ENCODE data around the gene RORC. TPM values are rescaled to one million over a fixed set of nuclear protein-coding genes. Genes with fewer than 3 reads are reported as not detected.
"Not testable (repeated sequence)": the region's sequence is repeated elsewhere in the genome, so short reads cannot be mapped to it uniquely, and the experiment has no call there.

RORC gene
- total RNA-seq, 1 donor from 2014 or later, result not detected

- no peak for DNase-seq (ENCODE audit: low spot score)
- Mint-ChIP-seq H3K27me3 (ENCODE audit: low read depth) (peaks cover 3% of the 10 kb centered on the region), H3K4me3 (ENCODE audit: unreplicated experiment) (no peak overlapping the region), H3K27ac (ENCODE audit: unreplicated experiment) (no peak overlapping the region), H3K9me3 (ENCODE audit: low read depth) (no peaks in the 10 kb centered on the region), H3K4me1 (ENCODE audit: low read depth) (peaks cover 17% of the 10 kb centered on the region), H3K36me3 (ENCODE audit: low read depth) (no peaks in the 10 kb centered on the region)
- TF ChIP-seq CTCF (IDR thresholded peaks at IDR 0.05), result no peak
Observed at GRCh38 chr1:151859891-151860293, 28.3 kb upstream of the RORC start.

GRCh38 chr1:151858886-151859665, 27.5 kb upstream of the RORC start:
- Mint-ChIP-seq H3K27me3 (ENCODE audit: low read depth) (peaks cover 3% of the 10 kb centered on the region), H3K36me3 (ENCODE audit: low read depth) (no peaks in the 10 kb centered on the region), H3K9me3 (ENCODE audit: low read depth) (no peaks in the 10 kb centered on the region), H3K4me3 (ENCODE audit: unreplicated experiment) (no peak overlapping the region), H3K27ac (ENCODE audit: unreplicated experiment) (no peak overlapping the region), H3K4me1 (ENCODE audit: low read depth) (peaks cover 17% of the 10 kb centered on the region)
- DNase-seq (ENCODE audit: low spot score), result no peak
- TF ChIP-seq CTCF (IDR thresholded peaks at IDR 0.05), result no peak

- peaks cover 17% of the 10 kb centered on the region for H3K4me1 Mint-ChIP-seq (ENCODE audit: low read depth)
- no peak for DNase-seq (ENCODE audit: low spot score)
- no peak for TF ChIP-seq CTCF (IDR thresholded peaks at IDR 0.05)
- no peak overlapping the region for H3K4me3 Mint-ChIP-seq (ENCODE audit: unreplicated experiment)
- H3K36me3 Mint-ChIP-seq (ENCODE audit: low read depth), result no peaks in the 10 kb centered on the region
- H3K9me3 Mint-ChIP-seq (ENCODE audit: low read depth), result no peaks in the 10 kb centered on the region
- H3K27me3 Mint-ChIP-seq (ENCODE audit: low read depth), result peaks cover 3% of the 10 kb centered on the region
- H3K27ac Mint-ChIP-seq (ENCODE audit: unreplicated experiment), result no peak overlapping the region
Observed at GRCh38 chr1:151858030-151858746, 26.6 kb upstream of the RORC start.

- no peak for TF ChIP-seq CTCF (IDR thresholded peaks at IDR 0.05)
- no peak overlapping the region for H3K4me3 Mint-ChIP-seq (ENCODE audit: unreplicated experiment)
- peak overlapping the region; percentile 47 for H3K27ac Mint-ChIP-seq (ENCODE audit: unreplicated experiment)
- H3K27me3 Mint-ChIP-seq (ENCODE audit: low read depth), result peaks cover 9% of the 10 kb centered on the region
- no peaks in the 10 kb centered on the region for H3K9me3 Mint-ChIP-seq (ENCODE audit: low read depth)
- no peak for DNase-seq (ENCODE audit: low spot score)
- peaks cover 14% of the 10 kb centered on the region for H3K4me1 Mint-ChIP-seq (ENCODE audit: low read depth)
- H3K36me3 Mint-ChIP-seq (ENCODE audit: low read depth), result no peaks in the 10 kb centered on the region
Observed at GRCh38 chr1:151855933-151856332, 24.3 kb upstream of the RORC start.

- peak overlapping the region; percentile 25 for H3K27ac Mint-ChIP-seq (ENCODE audit: unreplicated experiment)
- H3K36me3 Mint-ChIP-seq (ENCODE audit: low read depth); H3K4me3 Mint-ChIP-seq (ENCODE audit: unreplicated experiment); DNase-seq (ENCODE audit: low spot score); H3K27me3 Mint-ChIP-seq (ENCODE audit: low read depth); H3K9me3 Mint-ChIP-seq (ENCODE audit: low read depth): not testable (repeated sequence)
- peaks cover 14% of the 10 kb centered on the region for H3K4me1 Mint-ChIP-seq (ENCODE audit: low read depth)
Observed at GRCh38 chr1:151855516-151855915, 23.9 kb upstream of the RORC start.

Measured in chondrocyte (in vitro differentiated cells).